GM10847 (cell line): ENCODE results near the gene SLC13A5.

Source experiments
- POLR2A ChIP-seq: IDR thresholded peaks from 2 replicates; pipeline ENCODE4 v1.6.1; 2011; ENCODE audit not compliant: insufficient read length; ENCODE audit errors: extremely low read depth

SLC13A5 gene

GRCh38 chr17:6714315-6714874 lies 1.2 kb upstream of the SLC13A5 start:
- no peak for TF ChIP-seq POLR2A

- no peak for TF ChIP-seq POLR2A
Measured at GRCh38 chr17:6713918-6714271, 726 bp upstream of the SLC13A5 start.

DNA sequence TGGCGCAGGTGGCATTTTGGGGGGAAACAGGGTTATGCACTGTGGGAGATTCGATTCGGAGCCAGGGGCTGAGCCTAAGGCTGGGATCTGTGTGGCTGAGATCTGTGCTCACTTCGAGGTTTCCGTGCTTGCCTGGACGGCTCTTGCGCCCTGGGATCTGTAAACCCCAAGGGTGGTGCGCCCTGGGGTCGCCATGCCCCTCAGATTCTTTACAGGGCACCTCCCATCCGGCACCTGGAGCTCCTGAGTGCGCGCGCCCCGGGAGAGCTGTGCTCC lies 377 bp downstream of the SLC13A5 start:
- no peak for TF ChIP-seq POLR2A

DNA sequence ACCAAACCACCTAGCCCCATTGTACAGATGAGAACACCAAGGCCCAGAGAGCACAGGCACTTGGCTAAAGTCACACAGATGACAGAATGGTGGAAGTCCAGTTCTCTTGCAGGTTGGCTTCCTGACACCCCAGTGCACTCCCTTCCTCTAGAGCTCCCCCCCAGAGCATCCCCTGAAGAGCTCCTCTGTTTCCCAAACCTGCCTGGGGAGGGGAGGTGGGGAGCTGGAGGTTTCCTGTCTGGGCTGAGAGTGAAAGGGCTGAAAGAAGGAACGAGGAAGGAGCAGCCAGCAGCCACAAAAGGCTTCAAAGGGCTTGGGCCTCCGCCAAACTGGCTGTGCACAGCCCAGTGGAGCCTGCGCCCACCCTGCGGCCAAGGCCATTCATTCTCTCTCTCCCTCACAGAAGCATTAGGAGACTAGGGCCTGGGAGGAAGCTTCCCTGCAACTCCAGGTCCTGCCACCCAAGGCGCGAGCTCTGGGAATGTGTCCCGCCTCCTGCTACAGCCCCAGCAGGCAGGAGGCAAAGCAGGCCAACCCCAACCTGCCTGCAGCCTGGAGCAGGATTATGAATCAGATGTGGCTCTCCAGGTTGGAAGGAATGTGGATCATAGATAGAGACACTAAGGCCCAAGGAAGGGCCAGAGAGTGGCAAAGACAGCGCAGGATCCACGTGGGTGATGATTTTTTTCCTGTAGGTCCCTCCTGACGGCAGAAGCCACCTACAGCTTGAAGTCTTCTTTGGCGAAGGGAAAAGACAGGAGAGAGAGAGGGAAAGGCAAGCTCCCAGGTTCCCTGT lies 913 bp downstream of the SLC13A5 start:
- TF ChIP-seq POLR2A: no peak

- TF ChIP-seq POLR2A: no peak
Measured at GRCh38 chr17:6711681-6712057, 1.5 kb downstream of the SLC13A5 start.

DNA sequence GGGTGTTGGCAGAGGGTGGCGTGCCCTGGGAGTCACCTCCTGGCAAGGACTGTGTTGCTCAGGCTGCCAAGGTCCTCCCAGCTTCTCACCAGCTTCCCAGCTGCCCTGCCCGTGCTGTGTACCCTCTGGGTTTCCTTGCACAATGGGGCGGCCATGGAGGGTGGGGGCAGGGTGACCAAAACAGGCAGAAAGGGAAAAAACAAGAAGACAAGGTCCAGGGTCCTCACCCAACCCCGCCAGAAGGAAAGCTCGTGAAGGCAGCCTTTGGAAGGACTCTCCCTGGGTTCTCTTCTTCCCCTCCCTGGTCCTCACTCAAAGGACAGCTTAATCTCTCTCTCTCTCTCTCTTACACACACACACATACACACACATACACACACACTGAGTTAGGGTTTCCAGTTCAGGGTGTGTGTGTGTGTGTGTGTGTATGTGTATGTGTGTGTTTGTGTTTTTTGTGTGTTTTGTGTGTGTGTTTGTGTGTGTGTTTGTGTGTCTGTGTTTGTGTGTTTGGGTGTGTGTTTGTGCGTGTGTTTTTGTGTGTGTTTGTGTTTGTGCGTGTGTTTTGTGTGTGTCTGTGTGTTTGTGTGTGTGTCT lies 2.0 kb downstream of the SLC13A5 start:
- no peak for TF ChIP-seq POLR2A

DNA sequence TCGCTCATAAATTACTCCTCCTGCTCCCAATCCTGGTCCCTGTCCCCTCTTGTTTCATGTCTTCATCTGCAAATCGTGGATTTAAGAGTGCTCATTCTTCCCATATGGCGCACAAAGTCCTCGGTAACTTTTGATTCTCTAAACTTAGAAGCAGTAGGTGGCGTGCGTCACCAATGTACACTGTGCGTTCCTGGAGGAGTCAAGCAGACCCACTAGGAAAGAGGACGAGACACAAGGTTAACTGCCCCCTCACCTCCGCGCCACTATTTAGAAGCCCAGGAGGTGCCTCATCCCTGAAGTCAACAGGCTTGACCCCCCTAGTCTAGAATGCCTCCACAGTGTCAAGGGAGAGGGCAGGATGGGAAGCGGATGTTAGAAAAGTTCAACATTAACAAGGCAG lies 2.9 kb downstream of the SLC13A5 start:
- TF ChIP-seq POLR2A: no peak

DNA sequence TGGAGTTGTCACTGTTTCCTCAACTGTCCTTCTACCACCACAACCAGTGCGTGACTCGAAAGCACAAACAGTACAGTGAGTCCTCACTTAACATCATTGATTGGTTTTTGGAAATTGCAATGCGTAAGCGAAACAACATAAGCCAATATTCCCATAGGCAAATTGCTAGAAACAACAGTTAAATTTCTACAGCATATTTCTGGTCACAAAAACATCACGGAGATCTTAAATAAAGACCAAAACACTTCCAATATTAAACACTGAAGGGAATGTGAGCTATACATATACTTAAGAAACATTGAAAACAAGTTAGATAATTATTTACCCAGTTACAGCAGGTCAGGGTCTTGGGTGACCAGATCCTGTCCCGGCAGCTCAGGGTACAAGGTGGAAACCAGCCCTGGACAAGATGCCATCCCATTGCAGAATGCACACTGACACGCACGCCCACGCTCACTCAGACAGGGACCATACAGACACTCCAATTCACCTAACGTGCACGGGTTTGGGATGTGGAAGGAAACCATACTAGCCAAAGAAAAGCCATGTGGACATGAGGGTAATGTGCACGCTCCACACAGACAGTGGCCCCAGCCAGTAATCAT lies 4.7 kb downstream of the SLC13A5 start:
- no peak for TF ChIP-seq POLR2A

DNA sequence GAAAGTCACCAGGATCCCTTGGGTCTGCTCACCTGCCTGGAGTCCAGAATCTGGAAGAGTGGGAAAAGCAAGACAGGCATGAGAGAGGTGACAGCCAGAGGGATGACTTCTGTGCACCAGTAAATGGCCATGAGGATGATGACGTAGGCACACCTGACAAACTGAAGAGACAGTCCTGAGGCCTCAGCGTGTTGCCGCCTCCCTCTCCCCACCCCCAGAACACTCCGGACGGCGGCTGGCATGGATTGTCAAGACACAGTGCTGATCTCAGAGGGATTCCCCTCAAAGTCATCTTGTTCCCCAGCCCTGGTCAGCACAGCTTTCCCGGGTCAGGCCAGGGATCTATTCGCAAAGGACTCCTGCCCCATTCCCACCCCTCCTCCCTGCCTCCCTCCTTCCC lies 6.2 kb downstream of the SLC13A5 start:
- no peak for TF ChIP-seq POLR2A

GRCh38 chr17:6706499-6706898 lies 6.7 kb downstream of the SLC13A5 start:
- TF ChIP-seq POLR2A: no peak

DNA sequence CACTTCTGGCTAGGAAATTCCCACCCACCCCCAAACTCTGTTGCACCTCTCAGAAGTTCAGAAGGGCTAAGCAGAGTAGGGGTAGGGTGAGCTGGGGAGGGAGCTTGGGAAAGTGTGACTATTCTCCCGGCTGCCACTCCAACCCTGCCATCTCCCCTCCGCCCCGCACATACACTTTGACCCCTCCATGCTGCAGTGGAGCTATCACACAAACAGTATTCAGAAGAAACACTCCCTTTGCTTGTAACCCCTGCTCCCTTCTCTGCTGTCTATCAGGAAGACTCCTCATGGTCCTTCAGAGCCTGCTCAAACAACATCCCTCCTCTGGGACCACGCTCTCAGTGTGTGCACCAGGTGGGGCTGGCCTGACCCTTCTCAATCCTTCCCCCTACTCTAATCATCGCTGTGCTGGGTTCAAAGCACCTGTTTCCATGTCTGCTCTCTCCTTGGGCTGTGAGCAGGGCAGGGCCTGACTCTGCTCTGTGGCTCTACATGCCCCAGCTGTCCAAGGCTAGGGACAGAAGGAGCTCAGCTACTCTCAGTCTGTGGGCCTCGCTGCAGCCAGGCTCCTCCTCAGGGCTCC lies 8.6 kb downstream of the SLC13A5 start:
- no peak for TF ChIP-seq POLR2A

GRCh38 chr17:6703751-6704150 lies 9.4 kb downstream of the SLC13A5 start:
- no peak for TF ChIP-seq POLR2A

- no peak for TF ChIP-seq POLR2A
Measured at GRCh38 chr17:6702567-6703215, 10.5 kb downstream of the SLC13A5 start.

GRCh38 chr17:6701719-6702118 lies 11.4 kb downstream of the SLC13A5 start:
- no peak for TF ChIP-seq POLR2A

GRCh38 chr17:6700948-6701307 lies 12.2 kb downstream of the SLC13A5 start:
- no peak for TF ChIP-seq POLR2A
